Smooth muscle cell (in vitro differentiated cells): ENCODE data around the gene CHD8. TPM values are rescaled to one million over a fixed set of nuclear protein-coding genes. Genes with fewer than 3 reads are reported as not detected.

ENCODE experiments used
- DNase-seq: peaks from one replicate; lab custom pipeline; 2025; ENCODE audit not compliant: unreplicated experiment; lab: John Stamatoyannopoulos, UW
- H2AFZ ChIP-seq: fragments of 200-600 bp; sonication (generic); 2 replicates; pipeline ENCODE4 v1.6.0; 2016; ENCODE audit warnings: antibody characterized with exemption, low read depth, mild to moderate bottlenecking
- H3F3A ChIP-seq: fragments of 200-600 bp; sonication (generic); 2 replicates; pipeline ENCODE4 v1.6.0; 2017; ENCODE audit warnings: antibody characterized with exemption, low read depth
- H3K27ac ChIP-seq: fragments of 200-600 bp; sonication (generic); 2 replicates; pipeline ENCODE4 v1.5.1; 2016; ENCODE audit warnings: low read depth, mild to moderate bottlenecking
- H3K27me3 ChIP-seq: fragments of 200-600 bp; sonication (generic); 2 replicates; pipeline ENCODE4 v1.6.1; 2016; ENCODE audit warnings: low read depth, mild to moderate bottlenecking
- H3K36me3 ChIP-seq: fragments of 200-600 bp; sonication (generic); 2 replicates; pipeline ENCODE4 v1.5.1; 2016; ENCODE audit warnings: low read depth
- H3K4me1 ChIP-seq: fragments of 200-600 bp; sonication (generic); 2 replicates; pipeline ENCODE4 v1.5.1; 2016; ENCODE audit warnings: low read depth
- H3K4me2 ChIP-seq: fragments of 200-600 bp; sonication (generic); 2 replicates; pipeline ENCODE4 v1.6.0; 2016; ENCODE audit warnings: mild to moderate bottlenecking
- H3K4me3 ChIP-seq: fragments of 200-600 bp; sonication (generic); 2 replicates; pipeline ENCODE4 v1.5.1; 2016; ENCODE audit warnings: mild to moderate bottlenecking
- H3K79me2 ChIP-seq: fragments of 200-600 bp; sonication (generic); 2 replicates; pipeline ENCODE4 v1.6.0; 2016; ENCODE audit warnings: low read depth, mild to moderate bottlenecking
- H3K9ac ChIP-seq: fragments of 200-600 bp; sonication (generic); 2 replicates; pipeline ENCODE4 v1.6.0; 2016; ENCODE audit warnings: low read depth
- H3K9me3 ChIP-seq: fragments of 200-600 bp; sonication (generic); replicated peaks from 2 replicates; pipeline ENCODE4 v1.5.1; 2016; ENCODE audit warnings: low read depth
- H4K20me1 ChIP-seq: fragments of 200-600 bp; sonication (generic); 2 replicates; pipeline ENCODE4 v1.6.0; 2016; ENCODE audit warnings: low read depth
- CTCF ChIP-seq: fragments of 200-600 bp; sonication (generic); IDR thresholded peaks from 2 replicates; pipeline ENCODE4 v1.5.1; 2017; ENCODE audit warnings: borderline replicate concordance, mild to moderate bottlenecking, antibody characterized with exemption; ENCODE audit not compliant: insufficient read depth, poor library complexity, severe bottlenecking
- WGBS: methylation state at CpG from one replicate; pipeline ENCODE4 v1.1.7; 2016; ENCODE audit warnings: low lambda C conversion rate; 5-methylcytosine and 5-hydroxymethylcytosine counted together
- polyA plus RNA-seq: library from polyadenylated mRNA; unstranded; fragments of >200 nt; fragmentation: Nextera tagmentation; extraction: Ambion mirVana; gene quantifications from 2 replicates; pipeline ENCODE4 v1.2.1, GENCODE V29; 2016
- total RNA-seq: library from RNA; depleted of rRNA; stranded (reverse); fragments of >200 nt; gene quantifications from 2 replicates; pipeline ENCODE4 v1.2.3, GENCODE V29; 2014

The CHD8 gene
- total and polyA plus RNA-seq, 2 experiments from 2014 or later, result 25.0 to 52.9 TPM

GRCh38 chr14:21385188-21385904 is 70.6 kb downstream of the CHD8 start:
- peaks cover 15% of the 10 kb centered on the region for H3K36me3 ChIP-seq
- no peak overlapping the region for H2AFZ ChIP-seq
- no peak overlapping the region for H3K4me3 ChIP-seq
- H3K4me2 ChIP-seq, result no peak overlapping the region
- H3K4me1 ChIP-seq, result peaks cover 23% of the 10 kb centered on the region
- no peaks in the 10 kb centered on the region for H3K27me3 ChIP-seq
- H3K9me3 ChIP-seq, result no peaks in the 10 kb centered on the region
- H3F3A ChIP-seq, result peaks cover 15% of the 10 kb centered on the region
- peaks cover 33% of the 10 kb centered on the region for H3K79me2 ChIP-seq
- DNase-seq, result no peak
- TF ChIP-seq CTCF, result no peak
- H3K27ac ChIP-seq, result peak overlapping the region; percentile 97
- H4K20me1 ChIP-seq, result peaks cover 23% of the 10 kb centered on the region
- no peak overlapping the region for H3K9ac ChIP-seq
- 99% methylated on average over 7 of the region's 7 CpGs for WGBS

GRCh38 chr14:21384494-21384851 is 71.5 kb downstream of the CHD8 start:
- Histone ChIP-seq H3K36me3 (peaks cover 8% of the 10 kb centered on the region), H3K9me3 (no peaks in the 10 kb centered on the region), H3K27ac (peak overlapping the region; percentile 97), H3K4me2 (peak overlapping the region; percentile 98), H3F3A (peaks cover 15% of the 10 kb centered on the region), H3K27me3 (no peaks in the 10 kb centered on the region), H4K20me1 (peaks cover 31% of the 10 kb centered on the region), H2AFZ (no peak overlapping the region), H3K4me3 (peak overlapping the region; percentile 84), H3K79me2 (peaks cover 42% of the 10 kb centered on the region), H3K4me1 (peaks cover 23% of the 10 kb centered on the region), H3K9ac (peak overlapping the region; percentile 96)
- no peak for TF ChIP-seq CTCF
- DNase-seq, result no peak
- WGBS, result 3% methylated on average over 12 of the region's 12 CpGs

- H4K20me1 ChIP-seq, result peaks cover 36% of the 10 kb centered on the region
- peaks cover 3% of the 10 kb centered on the region for H3K36me3 ChIP-seq
- H3K79me2 ChIP-seq, result peaks cover 47% of the 10 kb centered on the region
- peak within 1 kb of the TSS; percentile 96 for H3K9ac ChIP-seq
- TF ChIP-seq CTCF, result no peak
- peaks cover 23% of the 10 kb centered on the region for H3K4me1 ChIP-seq
- H3K4me2 ChIP-seq, result peak within 1 kb of the TSS; percentile 98
- H3F3A ChIP-seq, result peaks cover 15% of the 10 kb centered on the region
- no peaks in the 10 kb centered on the region for H3K9me3 ChIP-seq
- peak within 1 kb of the TSS; percentile 84 for H3K4me3 ChIP-seq
- WGBS, result 1% methylated on average over 54 of the region's 54 CpGs
- H3K27me3 ChIP-seq, result no peaks in the 10 kb centered on the region
- peak within 1 kb of the TSS; percentile 97 for H3K27ac ChIP-seq
- DNase-seq, result peak; percentile 85
- H2AFZ ChIP-seq, result peak within 1 kb of the TSS; percentile 77
Observed at GRCh38 chr14:21383848-21384493, 72.0 kb downstream of the CHD8 start, which contains the start of gene SUPT16H. Gene SUPT16H (minus strand): TSS chr14:21384019. CDS start chr14:21383927, 92 bp downstream.
